Islet precursor cell (in vitro differentiated cells): ENCODE results near the gene CELSR1.
A peak's percentile ranks its signal among the peaks of the same experiment; 100 is the strongest.
"Not testable (repeated sequence)": the region's sequence is repeated elsewhere in the genome, so short reads cannot be mapped to it uniquely, and the experiment has no call there.

Source experiments
- DNase-seq: peaks from one replicate; pipeline ENCODE4 v3.0.0-alpha.2; 2018

CELSR1 gene

DNA sequence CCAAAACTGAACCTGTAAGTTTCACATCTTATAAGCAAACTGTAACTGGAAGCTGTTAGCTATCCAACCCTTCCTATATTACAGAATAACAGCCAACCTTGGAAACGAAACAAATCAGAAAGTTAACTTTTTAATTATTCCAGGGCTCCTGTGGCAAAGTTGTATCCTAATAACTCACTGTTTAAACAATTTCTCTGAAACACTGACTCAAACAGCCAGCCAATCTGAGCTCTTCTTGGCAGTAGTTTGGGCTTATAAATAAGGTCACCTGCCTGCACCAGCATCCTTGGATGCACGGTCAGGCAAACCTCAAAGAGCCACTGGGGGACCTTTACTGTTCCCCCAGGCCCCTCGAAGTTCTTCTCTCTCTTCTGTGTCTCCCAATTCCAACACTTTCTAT, 5.0 kb downstream of the CELSR1 start:
- no peak for DNase-seq

GRCh38 chr22:46531581-46532175, 5.7 kb downstream of the CELSR1 start:
- DNase-seq = no peak

GRCh38 chr22:46528121-46528610, 9.3 kb downstream of the CELSR1 start:
- peak; percentile 91 for DNase-seq

- no peak for DNase-seq
Measured at GRCh38 chr22:46526244-46526839, 11.1 kb downstream of the CELSR1 start.

- DNase-seq = no peak
Measured at GRCh38 chr22:46525389-46526243, 11.8 kb downstream of the CELSR1 start.

DNA sequence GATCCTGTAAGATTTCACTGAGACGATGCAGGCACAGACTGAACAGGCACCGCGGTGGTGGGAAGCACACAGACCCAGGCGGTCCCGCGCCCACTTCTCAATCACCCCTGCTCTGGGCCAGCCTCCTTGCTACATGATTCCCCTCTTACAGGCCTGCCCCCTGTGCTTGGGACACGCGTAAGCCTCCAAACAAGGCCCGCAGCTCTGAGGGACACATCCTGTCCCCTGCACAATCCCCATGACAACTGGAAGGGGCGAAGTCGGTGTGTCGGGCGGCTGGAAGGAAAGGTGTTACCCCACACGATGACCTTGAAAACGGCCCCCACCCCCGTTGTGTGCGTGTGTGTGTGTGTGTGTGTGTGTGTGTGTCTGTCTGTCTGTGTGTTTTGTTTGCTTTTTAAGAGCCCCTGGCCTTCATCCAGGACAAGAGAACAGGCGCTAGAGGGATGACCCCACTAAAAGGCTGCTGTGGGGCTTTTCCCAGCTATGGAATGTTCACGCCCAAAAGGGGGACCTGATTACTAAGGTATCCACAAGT, 13.1 kb downstream of the CELSR1 start:
- no peak for DNase-seq

DNA sequence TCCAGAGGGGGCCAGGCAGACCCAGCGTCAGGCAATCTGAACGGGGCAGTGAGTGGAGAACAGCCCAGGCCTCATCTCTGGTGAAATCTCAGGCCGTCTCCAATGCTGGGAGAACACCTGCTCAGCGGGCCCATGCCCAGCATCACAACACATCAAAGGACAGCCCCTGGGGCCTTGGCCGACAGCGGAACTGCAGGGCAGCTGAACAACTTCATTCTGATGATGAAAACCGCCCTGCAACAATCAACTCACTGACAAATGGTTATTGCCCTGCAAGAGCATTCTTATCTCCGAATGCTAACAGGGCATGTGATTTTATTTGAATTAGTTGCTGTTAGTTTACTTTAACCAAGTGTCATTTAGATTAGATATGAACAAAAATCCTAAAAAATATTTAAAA, 14.6 kb downstream of the CELSR1 start:
- DNase-seq = peak; percentile 75

DNA sequence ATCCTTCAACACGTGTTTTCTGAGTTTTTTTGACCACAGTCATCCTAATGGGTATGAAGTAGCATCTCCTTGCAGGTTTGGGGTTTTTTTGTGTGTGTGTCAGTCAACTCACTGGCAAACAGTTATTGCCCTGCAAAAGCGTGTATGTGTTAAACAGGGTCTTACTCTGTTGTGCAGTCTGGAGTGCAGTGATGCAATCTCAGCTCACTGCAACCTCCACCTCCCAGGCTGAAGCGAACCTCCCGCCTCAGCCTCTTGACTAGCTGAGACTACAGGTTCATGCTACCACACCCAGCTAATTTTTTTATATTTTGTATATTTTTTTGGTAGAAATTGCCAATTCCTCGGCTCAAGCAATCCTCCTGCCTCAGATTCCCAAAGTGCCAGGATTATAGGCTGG, 15.4 kb downstream of the CELSR1 start:
- DNase-seq = no peak

- no peak for DNase-seq
Measured at GRCh38 chr22:46520880-46521279, 16.5 kb downstream of the CELSR1 start.

DNA sequence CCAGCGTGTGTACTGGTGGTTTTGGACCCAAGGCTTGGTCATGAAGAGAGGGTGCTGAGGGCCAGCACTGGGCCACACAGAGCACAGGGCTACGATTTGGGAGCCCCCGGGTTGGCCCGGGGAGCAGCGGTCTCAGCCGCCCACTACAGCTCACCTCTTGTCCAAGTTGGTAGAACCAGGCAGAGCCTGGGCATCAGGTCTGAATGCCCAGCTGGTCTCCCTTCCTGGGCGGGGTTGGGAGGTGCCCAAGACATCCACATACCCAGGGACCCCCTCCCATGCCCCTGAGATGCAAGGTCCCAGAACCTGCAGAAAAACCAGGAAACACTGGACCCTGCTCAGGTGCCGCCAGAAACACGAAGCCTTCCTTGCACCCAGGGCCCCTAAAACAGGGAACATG, 18.0 kb downstream of the CELSR1 start:
- DNase-seq = no peak

DNA sequence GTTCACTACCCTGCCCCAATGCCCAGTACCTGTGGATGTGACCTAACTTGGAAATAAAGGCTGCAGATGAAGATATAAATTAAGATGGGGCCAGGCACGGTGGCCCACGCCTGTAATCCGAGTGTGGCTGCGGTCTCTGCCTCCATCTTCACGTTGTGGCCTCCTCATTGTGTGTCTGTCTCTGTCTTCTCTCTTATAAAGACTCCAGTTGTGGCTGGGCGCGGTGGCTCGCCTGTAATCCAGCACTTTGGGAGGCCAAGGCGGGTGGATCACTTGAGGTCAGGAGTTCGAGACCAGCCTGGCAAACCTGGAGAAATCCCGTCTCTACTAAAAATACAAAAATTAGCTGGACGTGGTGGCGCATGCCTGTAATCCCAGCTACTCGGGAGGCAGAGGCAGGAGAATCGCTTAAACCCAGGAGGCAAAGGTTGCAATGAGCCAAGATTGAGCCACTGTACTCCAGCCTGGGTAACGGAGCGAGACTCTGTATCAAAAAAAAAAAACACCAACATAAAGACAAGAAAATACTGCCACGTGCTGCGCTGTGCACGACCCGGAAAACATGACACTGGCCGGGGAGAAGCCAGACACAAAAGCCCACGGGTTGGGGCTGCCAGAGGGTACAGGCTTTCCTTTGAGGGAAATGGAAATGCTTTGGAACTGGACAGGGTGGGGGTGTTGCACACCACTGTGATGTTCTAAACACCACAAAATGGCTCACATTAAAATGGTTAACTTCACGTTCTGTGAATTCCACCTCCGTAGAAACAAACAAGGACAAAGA, 18.7 kb downstream of the CELSR1 start:
- DNase-seq = no peak

DNA sequence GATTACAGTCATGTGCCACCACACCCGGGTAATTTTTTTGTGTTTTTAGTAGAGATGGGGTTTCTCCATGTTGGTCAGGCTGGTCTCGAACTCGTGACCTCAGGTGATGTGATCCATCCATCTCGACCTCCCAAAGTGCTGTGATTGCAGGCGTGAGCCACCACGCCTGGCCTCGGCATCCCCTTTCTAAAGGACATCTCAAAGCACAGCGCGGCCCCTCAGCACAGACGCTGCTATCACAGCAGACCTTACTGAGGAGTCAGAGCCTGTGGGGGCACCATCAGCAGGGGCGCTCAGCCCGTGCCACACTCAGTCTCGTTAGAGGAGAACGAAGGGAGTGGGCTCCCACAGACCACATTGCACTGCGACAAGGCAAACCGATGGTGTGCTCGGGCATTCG, 19.4 kb downstream of the CELSR1 start:
- no peak for DNase-seq

DNA sequence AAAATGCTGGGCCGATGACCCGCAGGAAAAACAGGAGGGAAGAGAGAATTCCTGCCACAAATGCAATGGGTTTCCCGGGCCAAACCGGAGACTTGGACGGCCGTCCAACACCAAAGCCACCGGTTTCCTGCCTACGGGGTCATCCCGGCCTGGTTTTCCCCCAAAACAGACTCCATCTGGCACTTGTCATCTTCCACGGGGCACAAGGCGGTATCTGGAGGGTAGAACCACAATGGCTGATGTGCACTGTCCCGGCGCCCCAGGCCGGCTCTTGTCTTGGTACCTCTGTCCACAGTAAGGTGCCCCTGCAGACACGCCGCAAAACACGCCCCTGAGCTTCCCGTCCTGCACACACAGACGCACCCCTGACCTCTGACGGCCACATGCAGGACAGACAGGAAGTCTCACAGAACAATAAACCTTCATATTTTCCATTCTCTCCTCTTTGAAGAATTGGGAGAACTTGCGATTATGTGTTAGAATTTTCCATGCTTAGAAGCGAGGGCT, 20.1 kb downstream of the CELSR1 start:
- peak; percentile 46 for DNase-seq

DNA sequence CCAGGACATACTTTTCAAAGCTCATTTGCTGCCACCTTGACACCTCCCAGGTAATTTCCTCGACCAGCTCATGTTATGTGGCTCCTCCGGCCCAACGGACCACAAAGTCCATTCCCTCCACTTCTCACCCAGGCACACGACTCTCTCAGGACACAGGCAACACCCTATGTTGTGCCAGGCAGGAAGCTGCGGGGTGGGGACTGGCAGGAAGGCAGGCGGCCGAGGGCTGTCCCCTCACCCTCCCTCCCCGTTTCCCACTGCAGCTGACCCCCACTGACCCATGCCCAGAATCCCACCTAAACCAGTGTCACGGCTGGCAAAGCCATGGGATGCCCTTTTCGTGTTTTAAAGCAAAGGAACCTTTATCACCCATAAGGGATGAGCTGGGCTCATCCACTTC, 20.8 kb downstream of the CELSR1 start:
- no peak for DNase-seq

DNA sequence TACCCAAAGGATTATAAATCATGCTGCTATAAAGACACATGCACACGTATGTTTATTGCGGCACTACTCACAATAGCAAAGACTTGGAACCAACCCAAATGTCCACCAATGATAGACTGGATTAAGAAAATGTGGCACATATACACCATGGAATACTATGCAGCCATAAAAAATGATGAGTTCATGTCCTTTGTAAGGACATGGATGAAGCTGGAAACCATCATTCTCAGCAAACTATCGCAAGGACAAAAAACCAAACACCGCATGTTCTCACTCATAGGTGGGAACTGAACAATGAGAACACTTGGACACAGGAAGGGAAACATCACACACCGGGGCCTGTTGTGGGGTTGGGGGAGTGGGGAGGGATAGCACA, 21.3 kb downstream of the CELSR1 start:
- not testable (repeated sequence) for DNase-seq

DNA sequence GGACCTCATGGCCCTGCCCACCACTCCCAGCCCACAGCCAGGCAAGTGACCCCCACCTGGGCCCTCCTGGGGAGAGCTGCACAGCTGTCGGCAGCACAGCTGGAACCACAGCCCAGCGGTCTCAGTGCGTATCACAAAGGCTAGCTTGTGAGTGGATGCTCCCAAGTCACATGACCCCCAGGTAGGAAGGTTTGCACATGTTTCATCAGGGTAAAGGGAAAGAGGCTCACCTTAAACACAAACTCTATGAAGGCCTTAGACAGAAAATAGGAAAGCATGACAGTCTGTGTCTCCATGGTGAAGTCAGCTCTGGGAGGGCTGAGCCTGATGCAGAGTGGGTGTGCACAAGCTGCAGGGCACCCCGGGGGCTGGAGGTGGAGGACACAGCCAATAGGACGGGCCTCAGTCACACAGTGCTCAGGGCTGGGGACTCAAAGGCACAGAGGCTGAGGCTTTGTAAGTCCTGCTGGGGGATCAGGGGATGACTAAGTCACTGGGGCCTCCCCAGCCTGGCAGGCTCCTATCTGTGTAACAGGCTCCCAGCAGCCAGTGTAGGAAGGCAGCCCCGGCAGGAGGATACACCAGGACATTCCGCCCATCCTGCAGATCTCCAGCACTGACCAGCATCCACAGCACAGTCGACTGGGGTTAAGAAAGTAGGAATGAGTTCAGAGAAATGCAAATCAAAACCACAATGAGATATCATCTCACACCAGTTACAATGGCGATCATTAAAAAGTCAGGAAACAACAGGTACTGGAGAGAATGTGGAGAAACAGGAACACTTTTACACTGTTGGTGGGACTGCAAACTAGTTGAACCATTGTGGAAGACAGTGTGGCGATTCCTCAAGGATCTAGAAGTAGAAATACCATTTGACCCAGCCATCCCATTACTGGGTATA, 22.0 kb downstream of the CELSR1 start:
- peak; percentile 80 for DNase-seq

DNA sequence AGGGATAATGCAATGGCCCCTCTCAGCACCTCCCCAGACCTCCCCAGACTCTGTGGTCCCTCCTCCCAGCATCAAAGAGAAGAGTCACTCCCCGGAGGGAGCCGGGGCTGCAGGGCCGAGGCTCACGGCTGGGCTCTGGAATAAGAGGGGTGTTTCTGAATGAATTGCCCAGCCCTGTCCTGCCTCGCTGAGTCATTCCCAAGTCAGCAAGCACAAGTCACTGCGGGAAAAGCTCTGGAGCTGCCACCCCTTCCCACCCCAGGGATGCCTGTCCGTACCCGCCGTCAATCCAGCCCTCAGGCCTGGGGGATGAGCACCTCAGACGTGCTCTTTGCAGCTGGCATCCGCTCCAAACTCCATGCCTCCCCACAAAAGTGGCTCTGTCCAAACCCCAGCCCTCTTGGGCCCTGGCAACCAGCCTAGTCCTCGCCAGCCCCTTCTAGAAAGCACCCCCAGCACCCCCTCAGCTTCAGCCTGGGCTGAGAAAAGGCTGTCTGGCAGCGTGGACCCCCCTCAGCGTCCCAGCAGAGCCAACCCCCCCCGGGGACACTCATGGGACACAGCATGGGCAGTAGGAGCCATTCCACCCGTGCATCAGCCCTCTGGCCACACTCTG, 22.7 kb downstream of the CELSR1 start:
- DNase-seq = peak; percentile 89

DNA sequence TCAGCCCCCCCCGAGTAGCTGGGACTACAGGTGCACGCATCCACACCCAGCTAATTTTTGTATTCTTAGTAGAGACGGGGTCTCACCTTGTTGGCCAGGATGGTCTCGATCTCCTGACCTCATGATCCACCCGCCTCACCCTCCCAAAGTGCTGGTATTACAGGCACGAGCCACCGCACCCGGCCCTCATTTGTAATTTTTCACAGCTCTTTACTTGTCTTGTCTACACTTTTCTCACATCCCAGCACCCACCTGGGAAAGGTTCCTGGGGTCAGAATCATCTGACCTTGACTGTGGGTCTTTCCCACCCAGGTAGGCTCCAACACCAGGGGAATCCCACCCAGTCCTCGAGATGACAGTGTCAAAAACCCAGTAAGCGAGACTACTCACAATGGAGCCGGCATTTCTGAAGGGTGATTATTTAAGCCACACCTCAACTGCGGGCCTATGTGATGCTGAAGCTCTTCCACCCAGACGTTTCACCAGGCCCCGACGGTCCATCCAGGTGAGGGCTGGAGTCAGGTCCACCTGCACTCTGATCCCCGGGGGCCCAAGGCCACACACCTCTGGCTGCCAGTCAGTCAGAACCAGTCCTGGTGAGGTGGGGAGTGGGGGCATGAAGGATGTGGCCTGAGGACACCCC, 23.4 kb downstream of the CELSR1 start:
- no peak for DNase-seq

DNA sequence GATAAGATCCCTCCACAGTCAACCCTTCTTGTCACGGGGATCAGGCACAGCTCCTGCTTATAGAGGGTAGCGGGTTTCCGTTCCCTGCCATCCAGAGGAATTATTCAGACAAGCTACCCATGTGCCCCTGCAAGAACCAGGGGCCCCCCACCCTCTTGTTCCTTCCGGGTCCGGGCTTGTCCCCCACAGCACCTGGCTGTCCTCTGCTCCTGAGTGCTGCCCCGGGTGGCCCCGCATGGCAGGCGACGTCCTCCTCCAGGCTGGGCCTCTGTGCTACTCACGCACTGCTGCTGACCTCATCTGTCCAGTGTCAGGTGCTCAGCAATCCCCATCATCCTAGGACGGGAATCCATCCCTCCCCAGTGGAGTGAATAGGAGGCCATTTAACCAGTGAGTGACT, 24.7 kb downstream of the CELSR1 start:
- peak; percentile 45 for DNase-seq

GRCh38 chr22:46512039-46512370, 25.4 kb downstream of the CELSR1 start:
- DNase-seq = no peak
